NOMO-1 (cell line): Measurements from ENCODE around the gene TOMM5.

Experiments used
- DNase-seq, 2 experiments: peaks; one replicate each; lab custom pipeline; 2025; ENCODE audit not compliant: unreplicated experiment in 2 of 2; lab: John Stamatoyannopoulos, UW

The TOMM5 gene

GRCh38 chr9:37592108-37592951, at the start of gene TOMM5:
TOMM5 (minus strand) TSS chr9:37592597; CDS start chr9:37592532, 65 bp downstream.
- DNase-seq = peak; percentile 50 to 54

- DNase-seq = no peak
These were observed 48.9 kb upstream of the TOMM5 start for GRCh38 chr9:37641331-37641730.

GRCh38 chr9:37640246-37640645, 47.8 kb upstream of the TOMM5 start:
- DNase-seq = no peak

GRCh38 chr9:37639841-37640240, 47.4 kb upstream of the TOMM5 start:
- no peak for DNase-seq

- no peak for DNase-seq
These were observed 46.8 kb upstream of the TOMM5 start for GRCh38 chr9:37639109-37639762.

- no peak for DNase-seq
These were observed 44.4 kb upstream of the TOMM5 start for GRCh38 chr9:37636511-37637448.

- no peak for DNase-seq
These were observed 43.4 kb upstream of the TOMM5 start for GRCh38 chr9:37635808-37636207.

GRCh38 chr9:37632479-37632878, 40.1 kb upstream of the TOMM5 start:
- no peak for DNase-seq

- DNase-seq = no peak
These were observed 34.4 kb upstream of the TOMM5 start for GRCh38 chr9:37626708-37627292.

- DNase-seq = no peak
These were observed 33.4 kb upstream of the TOMM5 start for GRCh38 chr9:37625758-37626147.

GRCh38 chr9:37625036-37625757, 32.8 kb upstream of the TOMM5 start:
- no peak for DNase-seq

GRCh38 chr9:37624073-37624472, 31.7 kb upstream of the TOMM5 start:
- DNase-seq = no peak

GRCh38 chr9:37623267-37623666, 30.9 kb upstream of the TOMM5 start:
- DNase-seq = no peak

GRCh38 chr9:37622462-37622861, 30.1 kb upstream of the TOMM5 start:
- no peak for DNase-seq

- DNase-seq = no peak
These were observed 29.1 kb upstream of the TOMM5 start for GRCh38 chr9:37621273-37622121.

GRCh38 chr9:37620396-37620795, 28.0 kb upstream of the TOMM5 start:
- no peak for DNase-seq

GRCh38 chr9:37619806-37620205, 27.4 kb upstream of the TOMM5 start:
- no peak for DNase-seq

GRCh38 chr9:37618817-37619216, 26.4 kb upstream of the TOMM5 start:
- no peak for DNase-seq

GRCh38 chr9:37617832-37618231, 25.4 kb upstream of the TOMM5 start:
- DNase-seq = no peak
